ENCODE measurements around the gene MRPS10.

The MRPS10 gene

DNA sequence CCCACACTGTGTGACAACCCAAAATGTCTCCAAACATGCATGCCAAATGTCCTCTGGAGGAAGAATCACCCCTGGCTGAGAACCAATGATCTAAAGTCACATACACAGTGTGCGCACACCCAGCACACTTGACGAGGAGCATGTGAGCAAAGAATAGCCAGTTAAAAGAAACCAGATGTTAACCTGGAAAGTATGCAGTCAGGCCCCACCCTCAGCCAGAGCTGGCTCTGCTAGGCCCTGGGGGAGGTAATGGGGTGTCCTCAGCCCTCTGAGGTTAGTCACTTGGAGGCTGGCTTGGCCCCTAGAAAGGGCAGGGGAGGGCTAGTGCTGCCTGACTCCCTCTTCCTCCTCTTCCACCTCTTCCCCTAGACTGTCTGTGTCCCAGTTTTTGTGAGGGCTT, 59.6 kb downstream of the MRPS10 start:
- TF ChIP-seq ZNF565 (CRISPR knock-in tag; conservative IDR thresholded peaks at IDR 0.05; ENCODE audit: low read depth): no peak
- TF ChIP-seq SNAI2 (CRISPR knock-in tag; IDR thresholded peaks at IDR 0.05): no peak
- TF ChIP-seq, protein P1, sequence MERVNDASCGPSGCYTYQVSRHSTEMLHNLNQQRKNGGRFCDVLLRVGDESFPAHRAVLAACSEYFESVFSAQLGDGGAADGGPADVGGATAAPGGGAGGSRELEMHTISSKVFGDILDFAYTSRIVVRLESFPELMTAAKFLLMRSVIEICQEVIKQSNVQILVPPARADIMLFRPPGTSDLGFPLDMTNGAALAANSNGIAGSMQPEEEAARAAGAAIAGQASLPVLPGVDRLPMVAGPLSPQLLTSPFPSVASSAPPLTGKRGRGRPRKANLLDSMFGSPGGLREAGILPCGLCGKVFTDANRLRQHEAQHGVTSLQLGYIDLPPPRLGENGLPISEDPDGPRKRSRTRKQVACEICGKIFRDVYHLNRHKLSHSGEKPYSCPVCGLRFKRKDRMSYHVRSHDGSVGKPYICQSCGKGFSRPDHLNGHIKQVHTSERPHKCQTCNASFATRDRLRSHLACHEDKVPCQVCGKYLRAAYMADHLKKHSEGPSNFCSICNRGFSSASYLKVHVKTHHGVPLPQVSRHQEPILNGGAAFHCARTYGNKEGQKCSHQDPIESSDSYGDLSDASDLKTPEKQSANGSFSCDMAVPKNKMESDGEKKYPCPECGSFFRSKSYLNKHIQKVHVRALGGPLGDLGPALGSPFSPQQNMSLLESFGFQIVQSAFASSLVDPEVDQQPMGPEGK (CRISPR knock-in tag; IDR thresholded peaks at IDR 0.05; ENCODE audit: borderline replicate concordance): no peak
- TF ChIP-seq, protein P2, sequence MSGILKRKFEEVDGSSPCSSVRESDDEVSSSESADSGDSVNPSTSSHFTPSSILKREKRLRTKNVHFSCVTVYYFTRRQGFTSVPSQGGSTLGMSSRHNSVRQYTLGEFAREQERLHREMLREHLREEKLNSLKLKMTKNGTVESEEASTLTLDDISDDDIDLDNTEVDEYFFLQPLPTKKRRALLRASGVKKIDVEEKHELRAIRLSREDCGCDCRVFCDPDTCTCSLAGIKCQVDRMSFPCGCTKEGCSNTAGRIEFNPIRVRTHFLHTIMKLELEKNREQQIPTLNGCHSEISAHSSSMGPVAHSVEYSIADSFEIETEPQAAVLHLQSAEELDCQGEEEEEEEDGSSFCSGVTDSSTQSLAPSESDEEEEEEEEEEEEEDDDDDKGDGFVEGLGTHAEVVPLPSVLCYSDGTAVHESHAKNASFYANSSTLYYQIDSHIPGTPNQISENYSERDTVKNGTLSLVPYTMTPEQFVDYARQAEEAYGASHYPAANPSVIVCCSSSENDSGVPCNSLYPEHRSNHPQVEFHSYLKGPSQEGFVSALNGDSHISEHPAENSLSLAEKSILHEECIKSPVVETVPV (CRISPR knock-in tag; IDR thresholded peaks at IDR 0.05): no peak
- TF ChIP-seq BACH2 (CRISPR knock-in tag; IDR thresholded peaks at IDR 0.05; ENCODE audit: borderline replicate concordance): no peak
- TF ChIP-seq CSDC2 (CRISPR knock-in tag; IDR thresholded peaks at IDR 0.05): no peak
- TF ChIP-seq TOX (CRISPR knock-in tag; IDR thresholded peaks at IDR 0.05; ENCODE audit: borderline replicate concordance): no peak
- TF ChIP-seq PPARA (CRISPR knock-in tag; IDR thresholded peaks at IDR 0.05; ENCODE audit: borderline replicate concordance): no peak
- ATAC-seq: peak; percentile 82

All from SK-N-SH treated with all-trans-retinoic acid at 6 μM for 48 hours (cell line).